T-cell (primary cell): ENCODE measurements around the gene ROBO1. TPM values are rescaled to one million over a fixed set of nuclear protein-coding genes. Genes with fewer than 3 reads are reported as not detected.

Source experiments
- ATAC-seq, 4 experiments: fragments of 200-7000 bp in 3 of 4; fragments of 150-1000 bp in 1 of 4; cut with Tn5 transposase; replicated peaks in 1 of 4; 1 replicate in 3 of 4; 2 replicates in 1 of 4; pipeline ENCODE4 v1.10.0; 2021; ENCODE audit warnings: moderate library complexity in 3 of 4, mild to moderate bottlenecking in 2 of 4, moderate number of reproducible peaks in 1 of 4
- CTCF ChIA-PET, 2 donors: fragments of 300-600 bp; sonication (Branson Sonifier 250); formaldehyde crosslinking; loops; one replicate each; lab custom pipeline; 2022; ENCODE audit warnings: antibody characterized with exemption in 2 of 2; lab: Charles Lee
- POLR2A ChIA-PET, 2 donors: fragments of 300-600 bp; sonication (Branson Sonifier 250); formaldehyde crosslinking; loops; one replicate each; lab custom pipeline; 2022; ENCODE audit warnings: antibody characterized with exemption in 2 of 2; lab: Charles Lee
- DNase-seq, 35 experiments: peaks; one replicate each; pipeline versions ENCODE4 v3.0.0 to v3.0.0-alpha.2; 2013 to 2023
- H3K27ac ChIP-seq: one replicate; pipeline ENCODE4 v1.5.1; 2013; ENCODE audit warnings: low read length
- H3K27me3 ChIP-seq, 2 experiments: replicated peaks in 1 of 2; 1 replicate in 1 of 2; 2 replicates in 1 of 2; pipeline versions ENCODE4 v1.6.1 to v1.7.0; 2013; ENCODE audit warnings: low read length in 1 of 2, mixed read lengths in 1 of 2; ENCODE audit not compliant: control insufficient read depth in 2 of 2, insufficient read depth in 2 of 2; ENCODE audit errors: extremely low read depth in 1 of 2
- H3K36me3 ChIP-seq, 2 donors: 1 replicate in 1 of 2; 2 replicates in 1 of 2; pipeline versions ENCODE4 v1.6.1 to v1.7.0; 2013; ENCODE audit warnings: low read length in 1 of 2; ENCODE audit not compliant: control insufficient read depth in 2 of 2, insufficient read depth in 1 of 2; ENCODE audit errors: extremely low read depth in 1 of 2
- H3K4me1 ChIP-seq, 2 experiments: 1 replicate in 1 of 2; 2 replicates in 1 of 2; pipeline versions ENCODE4 v1.6.1 to v1.7.0; 2013; ENCODE audit warnings: low read length in 2 of 2, mixed read lengths in 1 of 2; ENCODE audit not compliant: insufficient read depth in 2 of 2, control insufficient read depth in 1 of 2; ENCODE audit errors: extremely low read depth in 1 of 2
- H3K4me3 ChIP-seq, 2 donors: 1 replicate in 1 of 2; 2 replicates in 1 of 2; pipeline versions ENCODE4 v1.5.1 to v1.7.0; 2013; ENCODE audit warnings: mild to moderate bottlenecking in 2 of 2, low read length in 1 of 2, moderate library complexity in 1 of 2; ENCODE audit not compliant: control insufficient read depth in 1 of 2; ENCODE audit errors: extremely low read depth in 1 of 2
- H3K9me3 ChIP-seq: 2 replicates; pipeline ENCODE4 v1.7.0; 2013
- H3K27ac Mint-ChIP-seq, 2 donors: one replicate each; pipeline ENCODE4 v1.8.0; 2020 to 2021; ENCODE audit warnings: mild to moderate bottlenecking in 2 of 2, mixed read lengths in 2 of 2
- H3K27me3 Mint-ChIP-seq, 2 donors: one replicate each; pipeline ENCODE4 v1.8.0; 2021 to 2022; ENCODE audit warnings: mixed read lengths in 2 of 2
- H3K36me3 Mint-ChIP-seq: one replicate; pipeline ENCODE4 v1.8.0; 2021; ENCODE audit warnings: mixed read lengths
- H3K4me1 Mint-ChIP-seq, 3 donors: one replicate each; pipeline ENCODE4 v1.8.0; 2020 to 2022; ENCODE audit warnings: mixed read lengths in 3 of 3, mild to moderate bottlenecking in 1 of 3
- H3K4me3 Mint-ChIP-seq, 3 donors: one replicate each; pipeline ENCODE4 v1.8.0; 2020 to 2022; ENCODE audit warnings: mild to moderate bottlenecking in 3 of 3, mixed read lengths in 3 of 3, moderate library complexity in 3 of 3
- H3K9me3 Mint-ChIP-seq, 3 donors: one replicate each; pipeline ENCODE4 v1.8.0; 2020 to 2022; ENCODE audit warnings: mixed read lengths in 3 of 3
- WGBS: methylation state at CpG from one replicate; pipeline ENCODE4 v1.1.5; 2013; ENCODE audit warnings: missing lambda C conversion rate; ENCODE audit not compliant: insufficient coverage; 5-methylcytosine and 5-hydroxymethylcytosine counted together
- total RNA-seq, 35 experiments: library from RNA in 6 of 35; stranded (reverse) in 6 of 35; fragments of 120-200 nt in 1 of 35; gene quantifications; one replicate each; pipeline versions ENCODE4 v1.2.1 to v1.2.4 and lab custom pipeline; 2013 to 2026

ROBO1 gene
- total RNA-seq, 5 donors from 2014 or later (not counting 1 experiment from before 2014, with no cell fraction given), result 0.20 to 2.4 (median 1.7) TPM

DNA sequence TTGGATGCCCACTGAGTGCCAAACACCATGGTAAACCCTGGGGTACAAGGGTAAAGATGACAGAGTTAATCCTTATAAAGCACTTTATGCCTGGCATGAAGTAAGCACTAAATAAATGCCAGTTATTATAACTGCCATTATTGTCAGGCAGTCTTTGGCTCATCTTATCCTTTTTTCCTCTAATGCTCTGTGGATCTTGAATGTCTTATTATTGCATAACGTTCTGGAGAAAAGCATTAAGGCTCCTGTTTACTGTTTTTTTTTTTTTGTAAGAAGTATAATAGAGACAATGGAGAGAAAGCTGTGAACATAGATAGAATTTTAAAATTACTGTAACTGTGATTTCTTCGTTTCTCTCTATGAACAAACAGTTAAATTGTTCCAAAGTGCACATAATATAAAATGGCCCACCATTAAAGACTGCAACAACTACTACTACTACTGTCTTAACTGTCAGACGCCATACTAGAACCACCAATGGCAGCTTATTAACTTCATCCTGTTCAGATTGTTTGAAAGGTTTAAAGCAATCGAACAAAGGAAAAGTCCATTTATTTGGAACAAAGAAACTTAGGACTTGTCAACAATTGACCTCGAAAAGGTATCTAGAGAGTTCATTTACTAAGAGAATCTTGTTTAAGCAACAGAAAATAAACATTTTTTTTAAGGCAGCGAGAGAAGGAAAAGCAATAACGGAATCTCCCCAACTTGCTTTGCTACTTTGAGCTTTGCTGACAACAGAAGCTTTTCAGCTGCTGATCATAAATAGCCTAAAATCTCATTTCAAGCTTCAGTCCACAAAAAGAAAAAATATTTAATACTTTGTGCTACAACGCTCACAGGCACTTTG lies 520.7 kb downstream of the ROBO1 start:
- 100% methylated on average over 2 of the region's 8 CpGs for WGBS
- H3K4me1 Mint-ChIP-seq, result no peaks in the 10 kb centered on the region
- CTCF ChIA-PET, result interaction anchor here in 1 of 2 donors (0.6 kb wide), 1 partner anchor 11 kb away, joined by 3 read pairs; no protein-coding TSS in a partner anchor

DNA sequence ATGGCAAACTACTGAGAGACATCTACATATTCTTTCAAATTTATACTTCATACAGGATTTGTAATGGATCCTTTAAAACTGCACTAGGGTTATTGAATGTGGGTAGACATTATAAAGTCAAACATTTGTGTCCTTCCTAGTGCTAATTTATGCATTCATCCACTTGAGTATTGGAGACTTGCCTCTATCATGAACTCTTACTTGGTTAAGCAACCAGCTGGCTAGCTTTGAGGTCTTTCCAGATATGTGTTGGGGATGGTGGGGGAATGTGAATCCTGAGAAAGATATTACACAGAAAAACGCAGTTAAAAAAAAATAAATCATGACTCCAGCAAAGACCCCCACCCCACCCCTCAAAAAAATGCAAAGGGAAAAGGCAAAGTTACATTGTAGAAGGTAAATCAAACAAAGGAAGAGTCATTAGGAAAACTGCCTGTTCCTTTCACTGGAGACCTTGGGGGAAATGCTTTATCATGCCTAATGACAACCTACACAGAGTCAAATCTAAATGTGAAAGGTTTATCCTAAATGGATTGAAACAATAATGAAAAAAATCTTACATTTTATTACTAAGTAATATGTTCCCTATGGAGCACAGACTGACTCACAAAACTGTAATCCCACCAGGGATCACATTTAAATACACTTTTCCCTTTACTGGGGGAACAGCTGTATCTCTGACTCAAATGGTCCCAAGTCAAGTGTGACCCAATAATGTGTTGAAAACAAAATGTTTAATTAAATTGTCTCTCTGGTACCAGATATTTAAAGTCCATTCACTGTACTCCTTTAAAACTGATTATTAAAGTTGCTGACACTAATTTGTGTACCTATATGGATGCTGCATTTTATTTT lies 522.3 kb downstream of the ROBO1 start:
- Histone ChIP-seq H3K27ac (no peak overlapping the region), H3K4me3 (no peak overlapping the region), H3K9me3 (no peaks in the 10 kb centered on the region), H3K36me3 (no peaks in the 10 kb centered on the region), H3K27me3 (no peaks in the 10 kb centered on the region), H3K4me1 (no peaks in the 10 kb centered on the region)
- ATAC-seq (no peak), DNase-seq (no peak)
- CTCF ChIA-PET, result no interaction called here
- H3K27ac Mint-ChIP-seq, result no peak overlapping the region
- no peaks in the 10 kb centered on the region for H3K36me3 Mint-ChIP-seq
- no CpG with 5 or more reads among the region's 1 CpG for WGBS
- POLR2A ChIA-PET, result no interaction called here
- no peak overlapping the region for H3K4me3 Mint-ChIP-seq
- peaks cover 7 to 20% (median 11%) of the 10 kb centered on the region in 3 donors for H3K9me3 Mint-ChIP-seq
- no peaks in the 10 kb centered on the region for H3K27me3 Mint-ChIP-seq
- no peaks in the 10 kb centered on the region for H3K4me1 Mint-ChIP-seq

More for the DNA sequence above, 520.7 kb downstream of the ROBO1 start:
- Histone ChIP-seq H3K9me3 (no peaks in the 10 kb centered on the region), H3K27me3 (no peaks in the 10 kb centered on the region), H3K4me1 (no peaks in the 10 kb centered on the region), H3K4me3 (no peak overlapping the region), H3K27ac (no peak overlapping the region), H3K36me3 (no peaks in the 10 kb centered on the region)
- DNase-seq (no peak), ATAC-seq (no peak)
- H3K4me3 Mint-ChIP-seq, result no peak overlapping the region
- H3K36me3 Mint-ChIP-seq, result no peaks in the 10 kb centered on the region
- no peak overlapping the region for H3K27ac Mint-ChIP-seq
- no peaks in the 10 kb centered on the region for H3K27me3 Mint-ChIP-seq
- POLR2A ChIA-PET, result no interaction called here
- peaks cover 7 to 17% (median 11%) of the 10 kb centered on the region in 3 donors for H3K9me3 Mint-ChIP-seq

DNA sequence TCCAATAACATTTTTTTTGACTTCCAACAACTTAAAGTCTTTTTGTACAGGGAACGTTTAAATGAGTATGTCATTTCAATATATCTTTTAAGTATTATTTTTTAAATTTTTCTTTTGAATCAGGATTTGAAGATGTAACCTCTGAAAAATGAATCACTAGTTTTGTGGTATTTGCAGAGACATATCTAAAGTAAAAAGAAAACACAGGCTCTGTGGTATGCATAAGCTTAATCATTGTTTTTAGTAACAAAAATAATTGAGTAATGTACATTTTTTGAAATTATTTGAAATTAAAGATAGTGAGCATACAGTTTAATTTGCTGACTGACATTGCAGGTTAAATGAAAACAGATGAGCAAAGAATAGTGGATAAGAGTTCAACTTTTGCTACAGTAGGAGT lies 531.3 kb downstream of the ROBO1 start:
- Histone ChIP-seq H3K27ac (no peak overlapping the region), H3K27me3 (no peaks in the 10 kb centered on the region), H3K9me3 (no peaks in the 10 kb centered on the region), H3K4me1 (no peaks in the 10 kb centered on the region), H3K4me3 (no peak overlapping the region), H3K36me3 (no peaks in the 10 kb centered on the region)
- POLR2A ChIA-PET, result no interaction called here
- Mint-ChIP-seq H3K36me3 (no peaks in the 10 kb centered on the region), H3K4me1 (no peaks in the 10 kb centered on the region), H3K27me3 (no peaks in the 10 kb centered on the region), H3K27ac (no peak overlapping the region), H3K9me3 (peaks cover 7 to 17% (median 15%) of the 10 kb centered on the region in 3 donors), H3K4me3 (no peak overlapping the region)
- ATAC-seq (no peak), DNase-seq (no peak)
- whole genome bisulfite sequencing, result no CpG with 5 or more reads among the region's 1 CpG
- CTCF ChIA-PET, result interaction anchor here in 1 of 2 donors (0.6 kb wide), 1 partner anchor 11 kb away, joined by 3 read pairs; no protein-coding TSS in a partner anchor

- DNase-seq (no peak), ATAC-seq (no peak)
- Histone ChIP-seq H3K27ac (no peak overlapping the region), H3K36me3 (no peaks in the 10 kb centered on the region), H3K4me1 (no peaks in the 10 kb centered on the region), H3K4me3 (no peak overlapping the region), H3K9me3 (no peaks in the 10 kb centered on the region), H3K27me3 (no peaks in the 10 kb centered on the region)
- no peak overlapping the region for H3K4me3 Mint-ChIP-seq
- no peaks in the 10 kb centered on the region for H3K27me3 Mint-ChIP-seq
- no peak overlapping the region for H3K27ac Mint-ChIP-seq
- WGBS, result 60% methylated on average over 1 of the region's 7 CpGs
- H3K36me3 Mint-ChIP-seq, result no peaks in the 10 kb centered on the region
- H3K9me3 Mint-ChIP-seq, result peaks cover 14 to 15% (median 15%) of the 10 kb centered on the region in 3 donors
- POLR2A ChIA-PET, result no interaction called here
- CTCF ChIA-PET, result no interaction called here
- H3K4me1 Mint-ChIP-seq, result no peaks in the 10 kb centered on the region
Measured at GRCh38 chr3:79233431-79234060, 534.3 kb downstream of the ROBO1 start.

DNA sequence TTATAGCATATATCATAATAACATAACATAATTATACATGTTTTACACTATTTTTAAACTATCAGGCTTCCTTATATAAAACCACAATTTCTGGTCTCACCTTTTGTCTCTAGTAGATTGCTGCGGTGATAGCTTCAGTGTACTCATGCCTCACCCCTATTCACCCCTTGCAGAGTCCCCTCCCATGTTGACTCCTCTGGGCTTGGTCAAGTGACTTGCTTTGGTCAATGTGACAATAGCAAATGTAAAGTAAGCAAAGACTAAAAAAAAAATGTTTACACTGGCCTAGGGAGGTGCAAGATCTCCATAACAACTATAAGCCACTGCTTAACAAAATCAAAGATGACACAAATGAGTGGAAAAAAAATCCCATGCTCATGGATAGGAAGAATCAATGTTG lies 537.5 kb downstream of the ROBO1 start:
- Histone ChIP-seq H3K36me3 (no peaks in the 10 kb centered on the region), H3K9me3 (no peaks in the 10 kb centered on the region), H3K27me3 (no peaks in the 10 kb centered on the region), H3K4me3 (no peak overlapping the region), H3K4me1 (no peaks in the 10 kb centered on the region), H3K27ac (no peak overlapping the region)
- DNase-seq, result no peak
- no CpG with 5 or more reads among the region's 1 CpG for WGBS
- Mint-ChIP-seq H3K36me3 (no peaks in the 10 kb centered on the region), H3K27ac (no peak overlapping the region), H3K9me3 (peaks cover 9 to 26% (median 20%) of the 10 kb centered on the region in 3 donors), H3K4me3 (no peak overlapping the region), H3K27me3 (no peaks in the 10 kb centered on the region), H3K4me1 (no peaks in the 10 kb centered on the region)
- CTCF ChIA-PET, result no interaction called here
- ATAC-seq, result no peak
- POLR2A ChIA-PET, result no interaction called here

DNA sequence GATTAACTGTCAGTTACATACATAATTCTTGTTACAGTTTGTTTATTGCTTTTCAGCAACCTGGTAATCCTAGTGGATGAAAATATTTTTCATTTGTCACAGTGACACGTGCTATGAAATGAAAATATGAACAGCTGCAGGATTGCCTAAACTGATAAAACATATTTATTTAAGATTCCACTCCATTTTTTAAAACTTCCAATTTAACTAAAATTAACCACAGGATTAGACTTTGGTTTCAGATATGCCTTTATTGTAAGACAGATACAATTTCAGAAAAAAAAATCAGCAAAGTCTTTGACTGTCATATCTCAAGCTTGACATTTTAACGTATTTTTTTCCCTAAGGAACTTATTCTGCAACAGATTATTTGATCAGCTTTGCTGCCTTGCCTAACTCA lies 550.7 kb downstream of the ROBO1 start:
- H3K4me1 ChIP-seq, result no peaks in the 10 kb centered on the region
- H3K27ac ChIP-seq, result no peak overlapping the region
- CTCF ChIA-PET, result no interaction called here
- H3K36me3 Mint-ChIP-seq, result no peaks in the 10 kb centered on the region
- H3K4me1 Mint-ChIP-seq, result no peaks in the 10 kb centered on the region
- DNase-seq, result no peak
- H3K27me3 Mint-ChIP-seq, result no peaks in the 10 kb centered on the region
- no peaks in the 10 kb centered on the region for H3K9me3 ChIP-seq
- POLR2A ChIA-PET, result no interaction called here
- no peaks in the 10 kb centered on the region for H3K36me3 ChIP-seq
- no peaks in the 10 kb centered on the region for H3K27me3 ChIP-seq
- no peak overlapping the region for H3K4me3 Mint-ChIP-seq
- H3K4me3 ChIP-seq, result no peak overlapping the region
- no peak overlapping the region for H3K27ac Mint-ChIP-seq
- 38% methylated on average over 1 of the region's 2 CpGs for WGBS
- ATAC-seq, result no peak
- peaks cover 0 to 7% (median 4%) of the 10 kb centered on the region in 3 donors for H3K9me3 Mint-ChIP-seq
